NOMO-1 (cell line): ENCODE measurements around the gene CFAP45.

Experiments used
- DNase-seq, 2 experiments: peaks; one replicate each; lab custom pipeline; 2025; ENCODE audit not compliant: unreplicated experiment in 2 of 2; lab: John Stamatoyannopoulos, UW

The CFAP45 gene

GRCh38 chr1:159883134-159883533 is 16.8 kb downstream of the CFAP45 start:
- DNase-seq, result no peak

- no peak for DNase-seq
Measured at GRCh38 chr1:159882527-159882862, 17.5 kb downstream of the CFAP45 start.

GRCh38 chr1:159881622-159882526 is 18.1 kb downstream of the CFAP45 start:
- no peak for DNase-seq

- peak; percentile 44 for DNase-seq
Measured at GRCh38 chr1:159880430-159880829, 19.5 kb downstream of the CFAP45 start.

GRCh38 chr1:159879977-159880376 is 20.0 kb downstream of the CFAP45 start:
- peak; percentile 85 to 89 for DNase-seq

DNA sequence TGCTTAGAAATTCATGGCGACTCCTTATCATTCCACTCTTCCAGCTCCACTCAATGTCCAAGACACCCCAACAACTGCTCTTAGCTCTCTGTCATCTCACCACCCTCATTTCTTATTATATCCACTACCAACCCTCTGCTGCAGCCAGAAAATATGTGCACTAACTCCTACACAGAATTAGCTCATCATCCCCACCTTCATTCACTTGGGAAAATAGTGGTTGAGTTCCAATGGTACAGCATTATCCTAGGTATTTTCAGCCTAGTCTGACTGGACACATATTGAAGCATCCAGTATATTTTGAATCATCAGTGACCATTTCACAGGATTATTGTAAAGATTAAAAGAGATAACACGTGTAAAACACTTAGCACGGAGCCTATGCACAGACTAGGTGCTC is 20.8 kb downstream of the CFAP45 start:
- no peak for DNase-seq

- no peak for DNase-seq
Measured at GRCh38 chr1:159877695-159878444, 22.1 kb downstream of the CFAP45 start.

GRCh38 chr1:159873530-159874143 is 26.3 kb downstream of the CFAP45 start:
- no peak for DNase-seq

DNA sequence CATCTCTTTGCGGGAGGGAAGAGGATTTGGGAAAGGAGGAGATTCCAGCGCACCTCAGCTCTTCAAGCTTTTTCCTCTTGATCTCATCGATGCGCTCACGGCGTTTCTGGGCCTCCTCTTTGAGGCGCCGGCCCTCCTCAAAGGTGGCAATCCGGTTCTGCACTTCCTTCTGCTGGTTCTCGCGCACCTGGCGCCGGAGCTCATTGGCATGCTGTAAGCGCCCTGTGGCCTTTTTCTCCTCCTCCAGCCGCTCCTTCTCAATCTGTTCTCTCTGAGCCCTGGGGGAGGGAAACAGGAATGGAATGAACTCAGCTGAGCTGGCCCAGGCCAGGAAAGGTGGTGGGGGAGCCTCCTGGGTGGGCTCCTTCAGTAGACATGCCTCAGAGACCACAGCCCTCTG is 27.1 kb downstream of the CFAP45 start:
- DNase-seq, result no peak

GRCh38 chr1:159870704-159871103 is 29.3 kb downstream of the CFAP45 start:
- no peak for DNase-seq

- DNase-seq, result no peak
Measured at GRCh38 chr1:159869607-159870006, 30.4 kb downstream of the CFAP45 start.

GRCh38 chr1:159869173-159869572 is 30.8 kb downstream of the CFAP45 start:
- no peak for DNase-seq

DNA sequence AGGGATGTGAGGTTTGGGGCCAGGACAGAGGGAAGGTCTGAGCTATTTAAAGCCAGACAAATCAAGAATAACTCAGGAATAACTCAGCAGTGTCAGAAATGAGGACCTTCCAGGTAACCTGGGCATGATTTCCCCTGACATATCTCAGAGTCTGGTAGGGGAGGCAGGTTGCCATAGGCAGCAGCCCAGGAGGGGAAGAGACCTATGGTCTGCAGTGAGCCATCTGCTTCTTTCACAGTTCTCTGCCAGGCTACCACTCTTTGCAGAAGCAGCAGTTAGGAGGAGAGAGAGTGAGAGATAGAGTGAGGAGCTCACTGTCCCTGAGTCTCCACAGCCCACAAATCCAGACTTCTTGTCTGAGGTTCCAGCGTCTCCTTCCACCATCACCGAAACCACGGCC is 31.2 kb downstream of the CFAP45 start:
- DNase-seq, result no peak

- DNase-seq, result no peak
Measured at GRCh38 chr1:159867664-159868026, 32.3 kb downstream of the CFAP45 start.

DNA sequence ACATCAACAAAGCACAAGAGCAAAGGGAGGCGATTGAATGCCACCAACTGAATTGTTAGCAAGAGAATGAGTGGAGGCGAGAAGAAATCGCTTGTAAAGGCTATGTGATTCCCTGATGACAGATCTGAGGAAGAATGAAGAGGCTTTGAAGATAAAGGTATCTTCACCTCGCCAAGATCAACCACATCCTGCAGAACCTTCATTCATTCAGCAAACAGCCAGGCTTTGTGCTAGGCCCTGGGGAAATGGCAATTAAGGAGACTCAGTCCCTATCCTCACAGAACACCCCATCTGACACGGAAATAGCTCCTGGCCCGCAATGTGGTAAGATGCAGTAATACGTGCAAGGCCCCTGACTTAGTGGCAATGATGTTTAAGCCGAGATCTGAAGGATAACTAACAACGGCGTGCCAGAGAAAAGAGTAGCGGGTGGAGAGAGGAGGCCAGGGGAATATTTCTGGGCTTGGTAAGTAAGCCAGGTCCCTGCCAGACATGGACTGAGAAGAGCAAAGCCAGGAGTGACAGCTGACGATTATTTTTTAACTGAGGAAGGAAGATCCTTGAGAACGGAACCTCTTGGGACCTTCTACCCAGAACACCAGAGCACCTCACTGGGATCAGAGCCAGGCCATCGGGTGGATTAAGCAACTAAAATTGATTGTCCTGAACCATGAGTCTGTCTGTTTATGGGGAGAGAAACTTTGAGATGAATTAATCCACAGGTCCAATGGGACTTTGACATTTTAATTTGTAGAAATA is 32.9 kb downstream of the CFAP45 start:
- DNase-seq, result no peak

DNA sequence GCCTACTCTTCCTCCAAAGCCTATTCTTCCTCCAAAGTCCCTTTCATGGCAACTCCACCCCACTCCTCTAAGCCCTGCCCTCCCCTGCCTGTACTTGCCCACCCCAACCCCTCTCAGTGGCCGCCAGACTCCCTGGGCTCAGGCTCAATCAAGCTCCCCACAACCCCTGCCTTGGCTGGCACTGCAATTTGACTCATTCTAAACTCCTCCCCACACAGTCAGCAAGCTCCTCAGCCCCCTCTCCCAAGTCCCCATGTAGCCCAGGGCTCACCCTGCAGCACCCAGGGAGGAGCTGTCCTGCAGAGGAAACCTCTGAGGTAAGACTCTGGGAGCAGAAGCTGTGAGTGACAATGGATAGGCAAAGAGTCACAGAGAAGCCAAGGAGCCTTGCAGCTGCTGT is 33.9 kb downstream of the CFAP45 start:
- no peak for DNase-seq

GRCh38 chr1:159864262-159864661 is 35.7 kb downstream of the CFAP45 start:
- DNase-seq, result no peak

DNA sequence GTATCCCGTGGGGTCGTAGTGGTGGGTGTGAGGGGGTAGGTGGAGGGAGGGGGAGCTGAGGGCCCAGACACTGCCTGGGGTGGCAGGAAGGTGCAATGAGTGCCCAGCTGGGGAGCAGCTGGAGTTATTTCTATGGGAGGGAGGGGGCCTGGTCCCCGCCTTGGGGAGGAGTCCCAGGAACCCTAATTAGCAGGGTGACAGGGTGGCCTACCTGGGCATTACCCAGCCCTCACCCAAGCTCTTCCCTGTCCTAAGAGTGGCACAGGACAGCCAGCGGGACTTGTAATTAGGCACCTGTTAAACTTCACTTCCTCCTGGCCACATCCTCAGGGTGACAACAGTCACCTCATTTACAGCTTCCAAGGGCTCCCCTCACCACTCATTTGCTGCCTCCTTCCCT is 37.4 kb downstream of the CFAP45 start, which contains the start of gene VSIG8:
TSS of gene VSIG8 (minus strand) at position 101 of the 400 bp plus-strand sequence. CDS start 136 bp downstream, outside the sequence.
- DNase-seq, result no peak

- DNase-seq, result no peak
Measured at GRCh38 chr1:159862031-159862430, 37.9 kb downstream of the CFAP45 start.

DNA sequence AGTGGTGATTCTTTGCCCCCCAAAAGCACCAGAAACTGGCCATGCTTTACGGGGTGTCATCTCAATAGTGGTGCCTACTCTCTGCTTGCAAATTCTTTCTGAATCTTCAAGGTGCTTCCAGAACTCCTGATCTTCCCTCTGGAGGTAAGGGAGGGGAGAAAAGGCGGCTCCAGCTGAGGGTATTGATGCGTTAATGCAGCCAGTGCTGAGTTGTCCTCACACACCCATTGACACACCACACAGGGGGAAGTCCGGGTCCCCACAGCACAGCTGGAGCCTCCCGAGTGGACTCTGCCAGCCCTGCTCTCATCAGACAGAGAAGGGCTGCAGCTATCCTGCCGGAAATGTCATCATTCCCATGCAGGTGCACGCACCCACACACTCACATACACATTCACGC is 38.7 kb downstream of the CFAP45 start:
- DNase-seq, result no peak

DNA sequence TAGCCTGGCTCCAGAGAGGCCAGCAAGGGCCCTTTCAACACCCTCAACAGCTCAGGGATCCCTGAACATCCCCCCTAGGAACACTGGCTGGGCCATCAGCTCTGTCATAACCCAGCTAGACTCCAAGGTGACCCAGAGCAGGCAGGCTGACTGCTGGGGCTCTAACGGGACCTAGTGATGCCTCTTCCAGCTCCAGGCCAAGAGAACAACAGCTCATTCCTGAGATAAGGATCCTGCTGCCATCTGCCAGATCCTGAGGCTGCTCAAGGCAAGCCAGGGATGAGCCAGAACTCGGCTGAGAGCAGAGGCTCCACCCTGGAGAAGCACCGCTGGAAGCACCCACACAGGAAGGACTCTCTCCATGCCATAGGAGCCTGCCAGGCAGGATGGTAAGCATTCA is 39.5 kb downstream of the CFAP45 start:
- DNase-seq, result no peak
